ENCODE results near the gene ZGRF1. TPM values are rescaled to one million over a fixed set of nuclear protein-coding genes. Genes with fewer than 3 reads are reported as not detected.
"Not testable (repeated sequence)": the region's sequence is repeated elsewhere in the genome, so short reads cannot be mapped to it uniquely, and the experiment has no call there.

ZGRF1 gene
- total RNA-seq, 1 donor from 2014 or later: 20.0 TPM

DNA sequence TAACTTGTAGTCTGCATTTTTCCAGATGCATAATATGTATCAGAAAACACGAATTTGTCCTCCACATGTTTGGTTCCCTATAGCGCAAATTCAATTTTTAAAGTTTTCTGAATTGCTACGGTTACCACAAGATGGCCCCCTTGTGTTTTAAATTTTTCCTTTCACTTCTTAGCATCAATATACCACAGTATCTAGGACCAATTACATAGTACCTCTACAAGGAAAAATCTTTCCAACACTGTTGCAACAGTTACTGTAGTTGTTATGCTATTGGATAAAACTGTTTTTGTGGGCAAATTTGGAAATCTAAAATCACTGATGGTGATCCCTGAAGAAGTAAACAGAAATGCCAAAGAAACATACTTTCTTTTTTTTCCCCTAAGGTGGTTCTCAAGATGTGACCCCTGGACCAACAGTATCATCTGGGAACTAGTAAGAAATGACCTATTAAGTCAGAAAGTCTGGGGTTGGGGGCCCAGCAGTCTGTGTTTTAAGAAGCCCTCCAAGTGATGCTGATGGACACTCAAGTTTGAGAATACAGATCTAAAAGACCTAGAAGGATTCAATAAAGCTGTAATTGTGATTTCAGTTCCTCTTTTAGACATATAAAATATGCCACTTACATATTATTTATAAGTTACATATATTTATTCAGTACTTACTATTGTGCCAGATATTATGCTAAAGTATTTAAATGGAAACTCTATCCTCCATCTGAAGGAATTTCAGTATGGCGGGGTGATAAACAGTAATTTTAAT is 3.1 kb downstream of the ZGRF1 start:
- Mint-ChIP-seq H3K27ac (no peak overlapping the region), H3K4me1 (ENCODE audit: low read depth) (peaks cover 5% of the 10 kb centered on the region), H3K4me3 (ENCODE audit: low read depth) (no peak overlapping the region), H3K9me3 (ENCODE audit: low read depth) (no peaks in the 10 kb centered on the region), H3K36me3 (ENCODE audit: insufficient read depth) (no peaks in the 10 kb centered on the region), H3K27me3 (no peaks in the 10 kb centered on the region)
- peak; percentile 54 for TF ChIP-seq CTCF (IDR thresholded peaks at IDR 0.05; ENCODE audit: unreplicated experiment)
- DNase-seq (ENCODE audit: low spot score, unreplicated experiment): no peak

DNA sequence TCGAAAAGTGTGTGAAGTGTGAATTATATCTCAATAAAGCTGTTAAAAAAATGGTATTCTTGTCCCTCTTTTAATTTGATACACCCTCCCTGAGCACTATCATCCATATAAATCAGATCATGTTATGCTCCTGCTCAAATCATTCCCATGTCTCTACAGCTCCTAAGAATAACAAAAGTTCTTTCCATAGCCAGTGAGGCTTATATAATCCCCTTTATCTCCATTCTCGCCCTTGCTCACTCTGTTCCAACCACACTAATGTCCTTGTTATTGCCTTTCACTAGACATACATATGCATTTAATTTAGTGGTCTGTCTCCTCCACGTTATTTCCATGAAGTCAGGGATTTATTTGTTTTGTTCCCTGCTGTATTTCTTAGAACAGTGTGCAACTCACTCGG is 10.5 kb downstream of the ZGRF1 start:
- TF ChIP-seq CTCF (IDR thresholded peaks at IDR 0.05; ENCODE audit: unreplicated experiment): no peak
- no peaks in the 10 kb centered on the region for H3K27me3 Mint-ChIP-seq
- H3K4me1 Mint-ChIP-seq (ENCODE audit: low read depth): no peaks in the 10 kb centered on the region
- H3K27ac Mint-ChIP-seq: peak overlapping the region; percentile 40
- no peaks in the 10 kb centered on the region for H3K9me3 Mint-ChIP-seq (ENCODE audit: low read depth)
- H3K36me3 Mint-ChIP-seq (ENCODE audit: insufficient read depth): peaks cover 7% of the 10 kb centered on the region
- no peak for DNase-seq (ENCODE audit: low spot score, unreplicated experiment)
- H3K4me3 Mint-ChIP-seq (ENCODE audit: low read depth): no peak overlapping the region

- H3K27me3 Mint-ChIP-seq: no peaks in the 10 kb centered on the region
- H3K9me3 Mint-ChIP-seq (ENCODE audit: low read depth): no peaks in the 10 kb centered on the region
- H3K4me3 Mint-ChIP-seq (ENCODE audit: low read depth): no peak overlapping the region
- no peak for TF ChIP-seq CTCF (IDR thresholded peaks at IDR 0.05; ENCODE audit: unreplicated experiment)
- no peaks in the 10 kb centered on the region for H3K4me1 Mint-ChIP-seq (ENCODE audit: low read depth)
- H3K36me3 Mint-ChIP-seq (ENCODE audit: insufficient read depth): peaks cover 12% of the 10 kb centered on the region
- H3K27ac Mint-ChIP-seq: no peak overlapping the region
- no peak for DNase-seq (ENCODE audit: low spot score, unreplicated experiment)
Measured at GRCh38 chr4:112616984-112617383, 19.7 kb downstream of the ZGRF1 start.

GRCh38 chr4:112612814-112613213 is 23.9 kb downstream of the ZGRF1 start:
- not testable (repeated sequence) for H3K27me3 Mint-ChIP-seq; H3K36me3 Mint-ChIP-seq (ENCODE audit: insufficient read depth); DNase-seq (ENCODE audit: low spot score, unreplicated experiment); H3K4me1 Mint-ChIP-seq (ENCODE audit: low read depth); H3K4me3 Mint-ChIP-seq (ENCODE audit: low read depth); H3K9me3 Mint-ChIP-seq (ENCODE audit: low read depth); H3K27ac Mint-ChIP-seq

GRCh38 chr4:112604589-112604988 is 32.1 kb downstream of the ZGRF1 start:
- TF ChIP-seq CTCF (IDR thresholded peaks at IDR 0.05; ENCODE audit: unreplicated experiment): peak; percentile 71
- DNase-seq (ENCODE audit: low spot score, unreplicated experiment): peak; percentile 10
- H3K4me3 Mint-ChIP-seq (ENCODE audit: low read depth): no peak overlapping the region
- no peaks in the 10 kb centered on the region for H3K4me1 Mint-ChIP-seq (ENCODE audit: low read depth)
- peaks cover 1% of the 10 kb centered on the region for H3K36me3 Mint-ChIP-seq (ENCODE audit: insufficient read depth)
- no peaks in the 10 kb centered on the region for H3K9me3 Mint-ChIP-seq (ENCODE audit: low read depth)
- no peak overlapping the region for H3K27ac Mint-ChIP-seq
- no peaks in the 10 kb centered on the region for H3K27me3 Mint-ChIP-seq

DNA sequence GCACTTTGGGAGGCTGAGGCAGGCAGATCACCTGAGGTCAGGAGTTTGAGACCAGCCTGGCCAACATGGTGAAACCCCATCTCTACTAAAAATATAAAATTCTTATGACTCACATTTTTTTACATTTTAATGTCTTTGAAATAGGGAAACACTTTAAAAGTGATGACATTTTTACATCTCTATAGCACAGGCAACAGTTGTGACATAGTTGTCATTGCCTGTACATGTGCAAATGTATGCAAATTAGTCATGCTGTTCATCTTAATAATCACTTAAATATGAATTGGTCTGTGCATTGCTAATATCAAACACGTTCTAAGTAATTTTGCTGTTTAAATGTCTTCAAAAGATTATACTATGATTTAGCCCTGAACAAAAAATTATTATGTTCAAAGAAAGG is 41.7 kb downstream of the ZGRF1 start:
- peaks cover 4% of the 10 kb centered on the region for H3K9me3 Mint-ChIP-seq (ENCODE audit: low read depth)
- H3K4me3 Mint-ChIP-seq (ENCODE audit: low read depth): no peak overlapping the region
- no peak overlapping the region for H3K27ac Mint-ChIP-seq
- peaks cover 4% of the 10 kb centered on the region for H3K36me3 Mint-ChIP-seq (ENCODE audit: insufficient read depth)
- no peak for DNase-seq (ENCODE audit: low spot score, unreplicated experiment)
- no peaks in the 10 kb centered on the region for H3K27me3 Mint-ChIP-seq
- H3K4me1 Mint-ChIP-seq (ENCODE audit: low read depth): no peaks in the 10 kb centered on the region
- TF ChIP-seq CTCF (IDR thresholded peaks at IDR 0.05; ENCODE audit: unreplicated experiment): no peak
